Measurements from ENCODE around the gene IGF1R. TPM values are rescaled to one million over a fixed set of nuclear protein-coding genes. Genes with fewer than 3 reads are reported as not detected.
A peak's percentile ranks its signal among the peaks of the same experiment; 100 is the strongest.

Gene IGF1R
- 10 to 100 TPM; 35.0 to 37.0 TPM for total RNA-seq

GRCh38 chr15:98647774-98648653 is at the start of gene IGF1R:
Gene IGF1R, plus strand, starts transcription at chr15:98648539. Its CDS starts 1,043 bp downstream, at chr15:98649582.
- no peaks in the 10 kb centered on the region for H3K9me3 ChIP-seq
- DNase-seq: peak; percentile 83
- H3K27ac ChIP-seq: peak within 1 kb of the TSS; percentile 89
- H3K4me3 ChIP-seq: peak within 1 kb of the TSS; percentile 85
- intact Hi-C loops (cut with DNase I): no loop called here
- no peaks in the 10 kb centered on the region for H3K4me1 ChIP-seq
- H3K27me3 ChIP-seq: no peaks in the 10 kb centered on the region
- H3K9ac ChIP-seq (ENCODE audit: low read depth in 2 of 2, low read length in 2 of 2): peak within 1 kb of the TSS; percentile 86 to 87
- TF ChIP-seq CTCF (IDR thresholded peaks at IDR 0.05): peak; percentile 8
- H3K36me3 ChIP-seq: no peaks in the 10 kb centered on the region

GRCh38 chr15:98599909-98600691 is 48.2 kb upstream of the IGF1R start:
- H3K4me1 ChIP-seq: no peaks in the 10 kb centered on the region
- peak; percentile 59 for DNase-seq
- no peaks in the 10 kb centered on the region for H3K27me3 ChIP-seq
- peak overlapping the region; percentile 36 for H3K4me3 ChIP-seq
- H3K9me3 ChIP-seq: no peaks in the 10 kb centered on the region
- no peaks in the 10 kb centered on the region for H3K36me3 ChIP-seq
- peak overlapping the region; percentile 51 to 76 for H3K9ac ChIP-seq (ENCODE audit: low read depth in 2 of 2, low read length in 2 of 2)
- H3K27ac ChIP-seq: no peak overlapping the region
- TF ChIP-seq CTCF (IDR thresholded peaks at IDR 0.05): no peak
- intact Hi-C loops (cut with DNase I): no loop called here

DNA sequence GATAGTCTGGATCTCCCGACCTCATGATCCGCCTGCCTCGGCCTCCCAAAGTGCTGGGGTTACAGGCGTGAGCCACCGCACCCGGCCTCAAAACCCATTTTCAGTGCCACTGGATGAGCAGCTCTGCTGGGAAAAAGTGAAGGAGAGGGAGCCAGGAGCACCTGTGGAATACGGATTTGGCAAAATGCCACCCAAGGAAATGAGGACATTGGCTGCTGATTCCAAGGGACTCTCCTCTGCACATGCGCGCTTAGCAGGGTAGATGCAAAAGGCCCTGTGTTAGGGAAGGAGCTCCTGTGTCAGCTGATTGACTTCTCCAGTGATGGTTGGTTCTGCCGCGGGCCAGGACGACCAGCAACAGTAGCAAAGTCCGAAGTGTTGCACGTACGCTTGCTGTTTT is 43.4 kb upstream of the IGF1R start:
- H3K4me1 ChIP-seq: no peaks in the 10 kb centered on the region
- no peaks in the 10 kb centered on the region for H3K36me3 ChIP-seq
- TF ChIP-seq CTCF (IDR thresholded peaks at IDR 0.05): no peak
- no peaks in the 10 kb centered on the region for H3K27me3 ChIP-seq
- intact Hi-C loops (cut with DNase I): no loop called here
- no peak overlapping the region for H3K9ac ChIP-seq (ENCODE audit: low read depth in 2 of 2, low read length in 2 of 2)
- H3K9me3 ChIP-seq: no peaks in the 10 kb centered on the region
- DNase-seq: no peak
- H3K4me3 ChIP-seq: no peak overlapping the region
- H3K27ac ChIP-seq: no peak overlapping the region

DNA sequence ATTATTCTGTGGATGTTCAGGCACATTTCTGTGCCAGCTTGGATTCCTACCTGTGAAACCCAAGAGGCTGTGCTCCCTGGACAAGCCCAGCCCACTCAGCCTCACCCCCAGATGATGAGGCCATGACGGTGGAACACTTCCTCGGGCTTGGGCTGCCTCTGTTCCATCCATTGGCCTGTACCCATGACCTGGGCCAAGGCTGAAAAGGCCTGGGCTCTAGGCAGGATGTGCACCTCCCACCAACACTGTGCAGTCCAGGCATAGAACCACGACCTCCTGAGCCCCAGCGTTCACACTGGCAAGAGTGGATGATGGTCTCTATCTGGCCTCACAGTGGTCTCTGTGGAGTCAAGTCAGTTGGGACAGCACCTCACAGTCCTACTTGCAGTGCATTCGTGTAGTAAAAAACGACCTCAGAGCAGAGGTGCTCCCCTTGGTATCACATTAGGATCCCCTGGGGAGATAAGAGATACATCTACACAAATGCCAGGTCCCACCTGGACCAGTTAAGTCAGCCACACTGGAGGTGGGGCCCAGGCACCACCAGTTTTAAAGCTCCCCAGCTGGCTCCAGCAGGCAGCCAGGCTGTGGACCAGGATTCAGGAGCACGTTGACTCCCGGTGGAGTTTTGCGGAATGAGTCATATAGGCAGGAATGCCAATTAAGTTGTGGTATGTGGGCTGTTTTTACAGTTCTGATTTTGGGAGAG is 39.0 kb upstream of the IGF1R start:
- Histone ChIP-seq H3K9ac (ENCODE audit: low read depth in 2 of 2, low read length in 2 of 2) (no peak overlapping the region), H3K27ac (no peak overlapping the region), H3K4me1 (no peaks in the 10 kb centered on the region), H3K27me3 (no peaks in the 10 kb centered on the region), H3K36me3 (no peaks in the 10 kb centered on the region), H3K4me3 (no peak overlapping the region), H3K9me3 (no peaks in the 10 kb centered on the region)
- intact Hi-C loops (cut with DNase I): no loop called here
- no peak for TF ChIP-seq CTCF (IDR thresholded peaks at IDR 0.05)
- no peak for DNase-seq

GRCh38 chr15:98610991-98611390 is 37.3 kb upstream of the IGF1R start:
- intact Hi-C loops (cut with DNase I): no loop called here
- DNase-seq: no peak
- H3K27ac ChIP-seq: no peak overlapping the region

More at GRCh38 chr15:98610991-98611390, 37.3 kb upstream of the IGF1R start:
- Histone ChIP-seq H3K4me1 (no peaks in the 10 kb centered on the region), H3K9ac (ENCODE audit: low read depth in 2 of 2, low read length in 2 of 2) (no peak overlapping the region), H3K4me3 (no peak overlapping the region), H3K36me3 (no peaks in the 10 kb centered on the region), H3K27me3 (no peaks in the 10 kb centered on the region), H3K9me3 (no peaks in the 10 kb centered on the region)
- no peak for TF ChIP-seq CTCF (IDR thresholded peaks at IDR 0.05)

Measured in colonic mucosa (tissue), 4 donors.